GM18517 (cell line): ENCODE data around the gene OSBPL1A.
A peak's percentile ranks its signal among the peaks of the same experiment; 100 is the strongest.

Source experiments
- ATAC-seq: cut with Tn5 transposase; IDR thresholded peaks from one replicate; pipeline ENCODE4 v1.9.1; 2021; ENCODE audit warnings: mild to moderate bottlenecking, moderate library complexity; ENCODE audit not compliant: unreplicated experiment

OSBPL1A gene

GRCh38 chr18:24138409-24138788 lies 259.2 kb downstream of the OSBPL1A start:
- no peak for ATAC-seq

- ATAC-seq: no peak
Measured at GRCh38 chr18:24136967-24137373, 260.7 kb downstream of the OSBPL1A start.

- ATAC-seq: no peak
Measured at GRCh38 chr18:24130494-24130893, 267.1 kb downstream of the OSBPL1A start.

- ATAC-seq: no peak
Measured at GRCh38 chr18:24128700-24129099, 268.9 kb downstream of the OSBPL1A start.

- no peak for ATAC-seq
Measured at GRCh38 chr18:24127735-24128134, 269.9 kb downstream of the OSBPL1A start.

- no peak for ATAC-seq
Measured at GRCh38 chr18:24126155-24126961, 271.3 kb downstream of the OSBPL1A start.

GRCh38 chr18:24121625-24122024 lies 276.0 kb downstream of the OSBPL1A start:
- no peak for ATAC-seq

GRCh38 chr18:24120676-24121075 lies 276.9 kb downstream of the OSBPL1A start:
- no peak for ATAC-seq

GRCh38 chr18:24118750-24119577 lies 278.7 kb downstream of the OSBPL1A start:
- ATAC-seq: peak; percentile 75

- ATAC-seq: no peak
Measured at GRCh38 chr18:24115628-24116027, 282.0 kb downstream of the OSBPL1A start.

GRCh38 chr18:24114924-24115549 lies 282.6 kb downstream of the OSBPL1A start:
- ATAC-seq: no peak

- ATAC-seq: no peak
Measured at GRCh38 chr18:24112874-24113615, 284.6 kb downstream of the OSBPL1A start.

- no peak for ATAC-seq
Measured at GRCh38 chr18:24112464-24112863, 285.2 kb downstream of the OSBPL1A start.
